NT2/D1 (cell line): ENCODE results near the gene RAI2.

Experiments used
- SUZ12 ChIP-seq: IDR thresholded peaks from 2 replicates; pipeline ENCODE4 v1.6.1; 2011; ENCODE audit not compliant: insufficient read length, insufficient read depth; ENCODE audit errors: extremely low read depth
- ZNF274 ChIP-seq: IDR thresholded peaks from 2 replicates; pipeline ENCODE4 v1.6.1; 2011; ENCODE audit warnings: mild to moderate bottlenecking, low read depth, low read length

- no peak for TF ChIP-seq ZNF274
- TF ChIP-seq SUZ12 = no peak
Measured at GRCh38 chrX:17805120-17805519, 56.0 kb downstream of the RAI2 start.
